Measurements from ENCODE around the gene HDC.

DNA sequence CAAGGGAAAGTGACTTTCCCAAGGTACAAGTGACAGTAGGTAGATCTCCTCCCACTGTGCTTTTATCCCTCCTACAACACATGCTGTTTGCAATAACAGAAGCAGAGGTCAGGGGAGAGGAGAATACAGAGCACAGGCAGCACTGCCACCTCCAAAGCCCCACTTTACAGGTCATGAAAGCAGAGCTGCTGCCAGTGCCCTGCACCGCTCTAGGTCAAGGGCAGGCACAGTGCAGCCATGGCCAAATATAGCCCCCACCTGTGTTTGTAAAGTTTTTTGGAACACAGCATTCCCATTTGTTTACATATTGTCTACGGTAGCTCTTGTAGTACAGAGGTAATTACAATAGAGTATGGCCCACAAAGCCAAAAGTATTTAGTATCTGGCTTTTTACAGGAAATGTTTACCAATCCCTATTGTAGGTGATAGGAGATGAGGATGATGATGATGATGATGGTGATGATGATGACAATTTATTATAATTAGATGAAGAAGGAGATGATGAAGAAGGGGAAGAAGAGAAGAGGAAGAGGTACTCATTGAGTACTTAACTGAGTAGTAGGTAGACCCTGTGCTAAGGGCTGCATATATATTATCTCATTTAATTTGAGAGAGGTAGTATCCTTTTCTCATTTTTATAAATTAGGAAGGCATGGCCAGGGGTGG, 20.4 kb downstream of the HDC start:
- TF ChIP-seq, protein P1, sequence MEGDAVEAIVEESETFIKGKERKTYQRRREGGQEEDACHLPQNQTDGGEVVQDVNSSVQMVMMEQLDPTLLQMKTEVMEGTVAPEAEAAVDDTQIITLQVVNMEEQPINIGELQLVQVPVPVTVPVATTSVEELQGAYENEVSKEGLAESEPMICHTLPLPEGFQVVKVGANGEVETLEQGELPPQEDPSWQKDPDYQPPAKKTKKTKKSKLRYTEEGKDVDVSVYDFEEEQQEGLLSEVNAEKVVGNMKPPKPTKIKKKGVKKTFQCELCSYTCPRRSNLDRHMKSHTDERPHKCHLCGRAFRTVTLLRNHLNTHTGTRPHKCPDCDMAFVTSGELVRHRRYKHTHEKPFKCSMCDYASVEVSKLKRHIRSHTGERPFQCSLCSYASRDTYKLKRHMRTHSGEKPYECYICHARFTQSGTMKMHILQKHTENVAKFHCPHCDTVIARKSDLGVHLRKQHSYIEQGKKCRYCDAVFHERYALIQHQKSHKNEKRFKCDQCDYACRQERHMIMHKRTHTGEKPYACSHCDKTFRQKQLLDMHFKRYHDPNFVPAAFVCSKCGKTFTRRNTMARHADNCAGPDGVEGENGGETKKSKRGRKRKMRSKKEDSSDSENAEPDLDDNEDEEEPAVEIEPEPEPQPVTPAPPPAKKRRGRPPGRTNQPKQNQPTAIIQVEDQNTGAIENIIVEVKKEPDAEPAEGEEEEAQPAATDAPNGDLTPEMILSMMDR (IDR thresholded peaks at IDR 0.05; ENCODE audit: low read depth, low read length) = no peak
- TF ChIP-seq POLR2A (IDR thresholded peaks at IDR 0.05; ENCODE audit: extremely low read depth, insufficient read length) (no peak), MYC (IDR thresholded peaks at IDR 0.05; ENCODE audit: low read depth, low read length) (no peak)
- TF ChIP-seq, protein P2, sequence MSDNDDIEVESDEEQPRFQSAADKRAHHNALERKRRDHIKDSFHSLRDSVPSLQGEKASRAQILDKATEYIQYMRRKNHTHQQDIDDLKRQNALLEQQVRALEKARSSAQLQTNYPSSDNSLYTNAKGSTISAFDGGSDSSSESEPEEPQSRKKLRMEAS (IDR thresholded peaks at IDR 0.05; ENCODE audit: low read depth, low read length) = no peak
